Progenitor cell of endocrine pancreas (in vitro differentiated cells): ENCODE data around the gene RPL18. TPM values are rescaled to one million over a fixed set of nuclear protein-coding genes. Genes with fewer than 3 reads are reported as not detected.

Experiments
- DNase-seq: peaks from one replicate; pipeline ENCODE4 v3.0.0; 2021; ENCODE audit warnings: low spot score; ENCODE audit not compliant: unreplicated experiment
- H3K27ac Mint-ChIP-seq: 2 replicates; pipeline ENCODE4 v1.8.0; 2021; ENCODE audit warnings: mild to moderate bottlenecking, moderate library complexity, mixed read lengths
- H3K27me3 Mint-ChIP-seq: 2 replicates; pipeline ENCODE4 v1.8.0; 2021; ENCODE audit warnings: mixed read lengths
- H3K36me3 Mint-ChIP-seq: 2 replicates; pipeline ENCODE4 v1.8.0; 2022; ENCODE audit warnings: mixed read lengths; ENCODE audit not compliant: insufficient read depth
- H3K4me1 Mint-ChIP-seq: 2 replicates; pipeline ENCODE4 v1.8.0; 2021; ENCODE audit warnings: low read depth, mixed read lengths
- H3K4me3 Mint-ChIP-seq: 2 replicates; pipeline ENCODE4 v1.8.0; 2021; ENCODE audit warnings: low read depth, mild to moderate bottlenecking, moderate library complexity, mixed read lengths
- H3K9me3 Mint-ChIP-seq: 2 replicates; pipeline ENCODE4 v1.8.0; 2021; ENCODE audit warnings: low read depth, mixed read lengths
- CTCF ChIP-seq: fragments of 200-600 bp; sonication (generic); IDR thresholded peaks from one replicate; pipeline ENCODE4 v1.5.0; 2021; ENCODE audit warnings: antibody characterized with exemption, mild to moderate bottlenecking; ENCODE audit not compliant: unreplicated experiment
- total RNA-seq: library from RNA; stranded (reverse); gene quantifications from 2 replicates; pipeline ENCODE4 v1.2.1, GENCODE V29; 2021

The RPL18 gene
- total RNA-seq, 1 donor from 2014 or later = 1,379 TPM

GRCh38 chr19:48575931-48576622, 42.9 kb downstream of the RPL18 start:
- Mint-ChIP-seq H3K27me3 (no peaks in the 10 kb centered on the region), H3K4me3 (no peak overlapping the region), H3K36me3 (no peaks in the 10 kb centered on the region), H3K9me3 (no peaks in the 10 kb centered on the region), H3K4me1 (peaks cover 22% of the 10 kb centered on the region), H3K27ac (peak overlapping the region; percentile 56)
- DNase-seq = no peak
- TF ChIP-seq CTCF = no peak

- TF ChIP-seq CTCF = no peak
- Mint-ChIP-seq H3K27me3 (peaks cover 4% of the 10 kb centered on the region), H3K36me3 (no peaks in the 10 kb centered on the region), H3K9me3 (no peaks in the 10 kb centered on the region), H3K4me3 (peak overlapping the region; percentile 24), H3K4me1 (peaks cover 28% of the 10 kb centered on the region), H3K27ac (peak overlapping the region; percentile 94)
- no peak for DNase-seq
Observed at GRCh38 chr19:48573163-48573505, 45.8 kb downstream of the RPL18 start.

GRCh38 chr19:48571378-48572162, 47.4 kb downstream of the RPL18 start:
- peaks cover 10% of the 10 kb centered on the region for H3K27me3 Mint-ChIP-seq
- DNase-seq = no peak
- H3K36me3 Mint-ChIP-seq = no peaks in the 10 kb centered on the region
- peak overlapping the region; percentile 94 for H3K27ac Mint-ChIP-seq
- no peak overlapping the region for H3K4me3 Mint-ChIP-seq
- peaks cover 28% of the 10 kb centered on the region for H3K4me1 Mint-ChIP-seq
- no peaks in the 10 kb centered on the region for H3K9me3 Mint-ChIP-seq
- no peak for TF ChIP-seq CTCF

GRCh38 chr19:48569814-48570213, 49.2 kb downstream of the RPL18 start:
- Mint-ChIP-seq H3K9me3 (no peaks in the 10 kb centered on the region), H3K27ac (no peak overlapping the region), H3K4me3 (no peak overlapping the region), H3K4me1 (peaks cover 30% of the 10 kb centered on the region), H3K27me3 (peaks cover 10% of the 10 kb centered on the region), H3K36me3 (no peaks in the 10 kb centered on the region)
- DNase-seq = no peak
- TF ChIP-seq CTCF = no peak

- no peaks in the 10 kb centered on the region for H3K36me3 Mint-ChIP-seq
- peaks cover 10% of the 10 kb centered on the region for H3K27me3 Mint-ChIP-seq
- peak overlapping the region; percentile 80 for H3K27ac Mint-ChIP-seq
- H3K4me3 Mint-ChIP-seq = no peak overlapping the region
- H3K4me1 Mint-ChIP-seq = peaks cover 26% of the 10 kb centered on the region
- no peak for DNase-seq
- no peaks in the 10 kb centered on the region for H3K9me3 Mint-ChIP-seq
- no peak for TF ChIP-seq CTCF
Observed at GRCh38 chr19:48568345-48568886, 50.6 kb downstream of the RPL18 start.

Other genes with a start within 250 kb of the RPL18 start
- gene KDELR1, start 227.6 kb downstream of the RPL18 start, total RNA-seq = 207 and 213 TPM in 2 replicates
- gene GRIN2D, start 225.5 kb downstream of the RPL18 start, total RNA-seq = 0.22 and 0.34 TPM in 2 replicates
- 35.7 and 35.9 TPM in 2 replicates for gene GRWD1, start 173.2 kb downstream of the RPL18 start, total RNA-seq
- 2.0 TPM in 2 replicates for gene KCNJ14, start 163.6 kb downstream of the RPL18 start, total RNA-seq
- gene CYTH2, start 149.8 kb downstream of the RPL18 start, total RNA-seq = 248 TPM in 2 replicates
- gene LMTK3, start 107.3 kb downstream of the RPL18 start, total RNA-seq = 11.4 and 12.7 TPM in 2 replicates
- gene SULT2B1, start 67.0 kb downstream of the RPL18 start, total RNA-seq = not detected in 2 replicates
- gene SPACA4, start 12.4 kb downstream of the RPL18 start, total RNA-seq = not detected in 2 replicates
- gene FAM83E, start 4.1 kb downstream of the RPL18 start, total RNA-seq = 3.8 and 4.3 TPM in 2 replicates
- gene SPHK2, start 328 bp upstream of the RPL18 start, total RNA-seq = 137 and 138 TPM in 2 replicates
- gene DBP, start 18.2 kb upstream of the RPL18 start, total RNA-seq = 5.1 and 5.3 TPM in 2 replicates
- 8.9 and 9.6 TPM in 2 replicates for gene CA11, start 27.0 kb upstream of the RPL18 start, total RNA-seq
- gene NTN5, start 53.8 kb upstream of the RPL18 start, total RNA-seq = 0.91 and 1.0 TPM in 2 replicates
- 1.4 and 2.4 TPM in 2 replicates for gene FUT2, start 76.8 kb upstream of the RPL18 start, total RNA-seq
- 2.0 and 2.1 TPM in 2 replicates for gene MAMSTR, start 100.5 kb upstream of the RPL18 start, total RNA-seq
- gene RASIP1, start 121.4 kb upstream of the RPL18 start, total RNA-seq = 1.9 and 2.4 TPM in 2 replicates
- 0.55 and 1.0 TPM in 2 replicates for gene IZUMO1, start 127.7 kb upstream of the RPL18 start, total RNA-seq
- gene FUT1, start 133.5 kb upstream of the RPL18 start, total RNA-seq = 5.4 and 6.9 TPM in 2 replicates
- not detected in 2 replicates for gene FGF21, start 136.3 kb upstream of the RPL18 start, total RNA-seq
- gene BCAT2, start 191.9 kb upstream of the RPL18 start, total RNA-seq = 61.0 and 70.0 TPM in 2 replicates
- 20.5 and 22.1 TPM in 2 replicates for gene HSD17B14, start 217.3 kb upstream of the RPL18 start, total RNA-seq
- 8.5 and 11.7 TPM in 2 replicates for gene PLEKHA4, start 249.4 kb upstream of the RPL18 start, total RNA-seq